DOHH2 (cell line): ENCODE data around the gene REXO1.

Experiments
- EZH2phosphoT487 ChIP-seq: fragments of 200-600 bp; sonication (generic); IDR thresholded peaks from 2 replicates; pipeline ENCODE4 v1.6.1; 2017; ENCODE audit warnings: borderline replicate concordance, mild to moderate bottlenecking, antibody characterized with exemption, low read length, moderate library complexity, mixed read lengths
- TF ChIP-seq, protein P1 (sequence below): fragments of 200-600 bp; sonication (generic); IDR thresholded peaks from one replicate; pipeline ENCODE4 v1.5.1; 2014; ENCODE audit warnings: antibody characterized with exemption, mild to moderate bottlenecking, low read depth, low read length; ENCODE audit not compliant: poor library complexity, severe bottlenecking

DNA sequence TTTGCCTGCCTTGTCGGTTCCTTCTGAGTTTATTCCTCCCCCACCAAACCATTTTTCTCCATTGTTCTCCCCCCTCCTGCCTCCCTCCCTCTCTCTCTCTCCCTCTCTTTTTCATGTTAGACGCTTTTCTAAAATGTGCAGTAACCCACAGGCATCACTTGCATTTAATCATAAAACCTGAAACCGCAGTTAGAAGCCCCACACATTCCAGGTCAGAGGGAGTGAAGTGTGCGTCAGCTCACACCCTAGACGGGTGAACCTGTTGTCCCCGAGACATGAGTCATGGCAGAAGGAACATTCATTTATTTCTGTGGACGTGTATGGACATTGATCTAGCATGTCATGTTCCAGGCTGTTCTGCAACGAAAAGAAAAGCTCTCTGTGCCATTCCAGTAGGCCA is 75.1 kb downstream of the REXO1 start:
- TF ChIP-seq, protein P1, sequence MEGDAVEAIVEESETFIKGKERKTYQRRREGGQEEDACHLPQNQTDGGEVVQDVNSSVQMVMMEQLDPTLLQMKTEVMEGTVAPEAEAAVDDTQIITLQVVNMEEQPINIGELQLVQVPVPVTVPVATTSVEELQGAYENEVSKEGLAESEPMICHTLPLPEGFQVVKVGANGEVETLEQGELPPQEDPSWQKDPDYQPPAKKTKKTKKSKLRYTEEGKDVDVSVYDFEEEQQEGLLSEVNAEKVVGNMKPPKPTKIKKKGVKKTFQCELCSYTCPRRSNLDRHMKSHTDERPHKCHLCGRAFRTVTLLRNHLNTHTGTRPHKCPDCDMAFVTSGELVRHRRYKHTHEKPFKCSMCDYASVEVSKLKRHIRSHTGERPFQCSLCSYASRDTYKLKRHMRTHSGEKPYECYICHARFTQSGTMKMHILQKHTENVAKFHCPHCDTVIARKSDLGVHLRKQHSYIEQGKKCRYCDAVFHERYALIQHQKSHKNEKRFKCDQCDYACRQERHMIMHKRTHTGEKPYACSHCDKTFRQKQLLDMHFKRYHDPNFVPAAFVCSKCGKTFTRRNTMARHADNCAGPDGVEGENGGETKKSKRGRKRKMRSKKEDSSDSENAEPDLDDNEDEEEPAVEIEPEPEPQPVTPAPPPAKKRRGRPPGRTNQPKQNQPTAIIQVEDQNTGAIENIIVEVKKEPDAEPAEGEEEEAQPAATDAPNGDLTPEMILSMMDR = no peak
- TF ChIP-seq EZH2phosphoT487 = no peak
